Measurements from ENCODE around the gene IL2RA. TPM values are rescaled to one million over a fixed set of nuclear protein-coding genes. Genes with fewer than 3 reads are reported as not detected.
A peak's percentile ranks its signal among the peaks of the same experiment; 100 is the strongest.

Gene IL2RA
- total RNA-seq, 2 donors from 2014 or later: not detected

- H3K27ac Mint-ChIP-seq: no peak overlapping the region
- H3K36me3 Mint-ChIP-seq (ENCODE audit: low read depth): no peaks in the 10 kb centered on the region
- Histone ChIP-seq H3K27me3 (ENCODE audit: control insufficient read depth, insufficient read depth, low read length, poor library complexity, severe bottlenecking) (no peaks in the 10 kb centered on the region), H3K9ac (ENCODE audit: extremely low read depth, low read length, poor library complexity, severe bottlenecking) (no peak overlapping the region), H3K27ac (ENCODE audit: low read depth, low read length) (no peak overlapping the region), H3K36me3 (ENCODE audit: control insufficient read depth, insufficient read depth, low read length) (no peaks in the 10 kb centered on the region), H3K4me3 (ENCODE audit: low read length) (no peak overlapping the region), H3K9me3 (ENCODE audit: control insufficient read depth, low read length) (no peaks in the 10 kb centered on the region), H3K4me1 (ENCODE audit: control insufficient read depth, insufficient read depth, low read length) (no peaks in the 10 kb centered on the region)
- no peaks in the 10 kb centered on the region for H3K9me3 Mint-ChIP-seq
- H3K27me3 Mint-ChIP-seq (ENCODE audit: insufficient read depth): no peaks in the 10 kb centered on the region
- no peak for DNase-seq
- no peak for TF ChIP-seq CTCF (conservative IDR thresholded peaks at IDR 0.05)
- H3K4me3 Mint-ChIP-seq: no peak overlapping the region
- no peaks in the 10 kb centered on the region for H3K4me1 Mint-ChIP-seq
- WGBS, 2 experiments (ENCODE audit: insufficient coverage in 1 of 2, insufficient read length in 1 of 2): 82 to 100% methylated on average over 2 to 6 of the region's 6 CpGs
These were observed 5.8 kb upstream of the IL2RA start for GRCh38 chr10:6068006-6068405.

GRCh38 chr10:6067457-6067856 is 5.3 kb upstream of the IL2RA start:
- no peaks in the 10 kb centered on the region for H3K27me3 Mint-ChIP-seq (ENCODE audit: insufficient read depth)
- no peak overlapping the region for H3K4me3 Mint-ChIP-seq
- H3K27ac Mint-ChIP-seq: no peak overlapping the region
- no peaks in the 10 kb centered on the region for H3K9me3 Mint-ChIP-seq
- H3K9ac ChIP-seq (ENCODE audit: extremely low read depth, low read length, poor library complexity, severe bottlenecking): no peak overlapping the region
- no peak overlapping the region for H3K27ac ChIP-seq (ENCODE audit: low read depth, low read length)
- TF ChIP-seq CTCF (conservative IDR thresholded peaks at IDR 0.05): no peak
- H3K36me3 Mint-ChIP-seq (ENCODE audit: low read depth): no peaks in the 10 kb centered on the region
- no peak overlapping the region for H3K4me3 ChIP-seq (ENCODE audit: low read length)
- no peaks in the 10 kb centered on the region for H3K9me3 ChIP-seq (ENCODE audit: control insufficient read depth, low read length)
- no peaks in the 10 kb centered on the region for H3K27me3 ChIP-seq (ENCODE audit: control insufficient read depth, insufficient read depth, low read length, poor library complexity, severe bottlenecking)
- no peaks in the 10 kb centered on the region for H3K4me1 Mint-ChIP-seq
- H3K36me3 ChIP-seq (ENCODE audit: control insufficient read depth, insufficient read depth, low read length): no peaks in the 10 kb centered on the region
- no peaks in the 10 kb centered on the region for H3K4me1 ChIP-seq (ENCODE audit: control insufficient read depth, insufficient read depth, low read length)
- DNase-seq: no peak
- WGBS, 2 experiments (ENCODE audit: insufficient coverage in 1 of 2, insufficient read length in 1 of 2): 74 to 87% methylated on average over 4 of the region's 4 CpGs

- H3K27ac ChIP-seq (ENCODE audit: low read depth, low read length): no peak overlapping the region
- no peak for TF ChIP-seq CTCF (conservative IDR thresholded peaks at IDR 0.05)
- H3K36me3 Mint-ChIP-seq (ENCODE audit: low read depth): no peaks in the 10 kb centered on the region
- DNase-seq: peak; percentile 8
- H3K27ac Mint-ChIP-seq: no peak overlapping the region
- no peaks in the 10 kb centered on the region for H3K4me1 ChIP-seq (ENCODE audit: control insufficient read depth, insufficient read depth, low read length)
- H3K27me3 Mint-ChIP-seq (ENCODE audit: insufficient read depth): no peaks in the 10 kb centered on the region
- H3K4me3 Mint-ChIP-seq: no peak overlapping the region
- no peaks in the 10 kb centered on the region for H3K27me3 ChIP-seq (ENCODE audit: control insufficient read depth, insufficient read depth, low read length, poor library complexity, severe bottlenecking)
- WGBS, 2 experiments (ENCODE audit: insufficient coverage in 1 of 2, insufficient read length in 1 of 2): 91 to 96% methylated on average over 4 of the region's 4 CpGs
- H3K9ac ChIP-seq (ENCODE audit: extremely low read depth, low read length, poor library complexity, severe bottlenecking): no peak overlapping the region
- H3K9me3 ChIP-seq (ENCODE audit: control insufficient read depth, low read length): no peaks in the 10 kb centered on the region
- H3K9me3 Mint-ChIP-seq: no peaks in the 10 kb centered on the region
- no peak overlapping the region for H3K4me3 ChIP-seq (ENCODE audit: low read length)
- no peaks in the 10 kb centered on the region for H3K36me3 ChIP-seq (ENCODE audit: control insufficient read depth, insufficient read depth, low read length)
- no peaks in the 10 kb centered on the region for H3K4me1 Mint-ChIP-seq
These were observed 3.7 kb upstream of the IL2RA start for GRCh38 chr10:6065835-6066234.

Measured in endodermal cell (in vitro differentiated cells).